Lung (tissue), 12 donors: ENCODE results near the gene IQCH. TPM values are rescaled to one million over a fixed set of nuclear protein-coding genes. Genes with fewer than 3 reads are reported as not detected.

Experiments
- ATAC-seq: fragments of 200-7000 bp; cut with Tn5 transposase; one replicate; pipeline ENCODE4 v1.9.1; 2020; ENCODE audit warnings: moderate number of reproducible peaks; ENCODE audit not compliant: insufficient read depth, low FRiP score
- DNase-seq, 3 donors: peaks; one replicate each; pipeline ENCODE4 v3.0.0-alpha.2; 2013 to 2017
- H3K27ac ChIP-seq, 2 donors: one replicate each; pipeline ENCODE4 v1.5.1; 2013; ENCODE audit warnings: mild to moderate bottlenecking in 2 of 2, moderate library complexity in 2 of 2, control low read depth in 1 of 2, inconsistent platforms in 1 of 2, low read depth in 1 of 2, low read length in 1 of 2
- H3K27me3 ChIP-seq, 3 donors: one replicate each; pipeline ENCODE4 v1.5.1; 2013; ENCODE audit warnings: low read length in 2 of 3; ENCODE audit not compliant: control insufficient read depth in 3 of 3, insufficient read depth in 3 of 3
- H3K36me3 ChIP-seq, 4 donors: one replicate each; pipeline ENCODE4 v1.5.1; 2013; ENCODE audit warnings: low read length in 4 of 4, mild to moderate bottlenecking in 1 of 4, moderate library complexity in 1 of 4; ENCODE audit not compliant: control insufficient read depth in 4 of 4, insufficient read depth in 4 of 4
- H3K4me1 ChIP-seq, 5 donors: one replicate each; pipeline ENCODE4 v1.5.1; 2013; ENCODE audit warnings: low read length in 5 of 5, mild to moderate bottlenecking in 2 of 5, moderate library complexity in 1 of 5; ENCODE audit not compliant: control insufficient read depth in 5 of 5, insufficient read depth in 5 of 5
- H3K4me3 ChIP-seq: one replicate; pipeline ENCODE4 v1.5.1; 2013; ENCODE audit warnings: mild to moderate bottlenecking, control low read depth, moderate library complexity
- H3K9ac ChIP-seq, 2 donors: one replicate each; pipeline ENCODE4 v1.5.1; 2013; ENCODE audit warnings: low read length in 2 of 2, control low read depth in 1 of 2; ENCODE audit not compliant: insufficient read depth in 1 of 2
- H3K9me3 ChIP-seq, 4 donors: one replicate each; pipeline ENCODE4 v1.5.1; 2013; ENCODE audit warnings: low read length in 3 of 4, mild to moderate bottlenecking in 1 of 4, moderate library complexity in 1 of 4; ENCODE audit not compliant: control insufficient read depth in 4 of 4, insufficient read depth in 3 of 4
- WGBS, 2 donors: extraction: QIAGEN DNeasy Blood & Tissue Kit; methylation state at CpG; one replicate each; pipeline ENCODE4 v1.1.7; 2013; 5-methylcytosine and 5-hydroxymethylcytosine counted together
- polyA plus RNA-seq, 2 donors: library from polyadenylated mRNA; stranded (reverse); fragments of 200-250 nt; gene quantifications; one replicate each; pipeline ENCODE4 v1.2.1, GENCODE V29; 2013
- total RNA-seq, 2 donors: library from RNA; depleted of rRNA in 1 of 2; stranded (reverse); fragments of >200 nt in 1 of 2; gene quantifications; one replicate each; pipeline ENCODE4 v1.2.1, GENCODE V29; 2014 to 2021
- TF ChIP-seq, protein P1 (sequence below): IDR thresholded peaks from 2 replicates; pipeline ENCODE4 v1.5.1; 2012; ENCODE audit warnings: mild to moderate bottlenecking; ENCODE audit errors: control extremely low read depth, extremely low read depth
- donor health status: control.
- donor health status: control.
- donor health status: Bipolar disorder and iron deficiency.
- donor health status: healthy.
- donor health status: DM: yes; HTN: yes; CAD: no.

IQCH gene
- total and polyA plus RNA-seq, 4 donors: 1.1 to 10.5 (median 4.5) TPM

DNA sequence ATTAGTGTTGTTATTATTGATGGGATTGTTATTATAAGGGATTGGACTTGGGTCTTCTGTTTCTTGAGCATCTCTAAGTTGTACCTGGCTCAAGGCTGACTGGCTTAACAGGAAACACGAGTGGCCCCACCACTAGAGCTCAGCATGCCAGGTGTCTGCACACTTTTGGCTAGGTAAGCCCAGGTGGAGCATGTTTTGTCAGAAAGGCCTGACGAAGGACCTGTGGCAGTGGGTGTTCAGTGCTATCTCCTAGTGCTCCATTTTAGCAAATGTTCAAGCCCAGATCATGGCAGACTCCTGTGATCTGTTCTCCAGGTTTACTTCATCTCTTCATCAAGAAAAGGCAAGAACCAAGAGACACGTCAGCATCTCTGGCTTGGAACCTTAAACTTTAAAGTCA lies 291.3 kb downstream of the IQCH start:
- TF ChIP-seq, protein P1, sequence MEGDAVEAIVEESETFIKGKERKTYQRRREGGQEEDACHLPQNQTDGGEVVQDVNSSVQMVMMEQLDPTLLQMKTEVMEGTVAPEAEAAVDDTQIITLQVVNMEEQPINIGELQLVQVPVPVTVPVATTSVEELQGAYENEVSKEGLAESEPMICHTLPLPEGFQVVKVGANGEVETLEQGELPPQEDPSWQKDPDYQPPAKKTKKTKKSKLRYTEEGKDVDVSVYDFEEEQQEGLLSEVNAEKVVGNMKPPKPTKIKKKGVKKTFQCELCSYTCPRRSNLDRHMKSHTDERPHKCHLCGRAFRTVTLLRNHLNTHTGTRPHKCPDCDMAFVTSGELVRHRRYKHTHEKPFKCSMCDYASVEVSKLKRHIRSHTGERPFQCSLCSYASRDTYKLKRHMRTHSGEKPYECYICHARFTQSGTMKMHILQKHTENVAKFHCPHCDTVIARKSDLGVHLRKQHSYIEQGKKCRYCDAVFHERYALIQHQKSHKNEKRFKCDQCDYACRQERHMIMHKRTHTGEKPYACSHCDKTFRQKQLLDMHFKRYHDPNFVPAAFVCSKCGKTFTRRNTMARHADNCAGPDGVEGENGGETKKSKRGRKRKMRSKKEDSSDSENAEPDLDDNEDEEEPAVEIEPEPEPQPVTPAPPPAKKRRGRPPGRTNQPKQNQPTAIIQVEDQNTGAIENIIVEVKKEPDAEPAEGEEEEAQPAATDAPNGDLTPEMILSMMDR: no peak
- Histone ChIP-seq H3K4me1 (peaks cover 0 to 19% (median 4%) of the 10 kb centered on the region in 5 donors), H3K27me3 (no peaks in the 10 kb centered on the region), H3K36me3 (peaks cover 0 to 8% (median 1%) of the 10 kb centered on the region in 4 donors), H3K9ac (no peak overlapping the region), H3K9me3 (no peaks in the 10 kb centered on the region), H3K27ac (no peak overlapping the region), H3K4me3 (no peak overlapping the region)
- DNase-seq: no peak
- ATAC-seq: no peak
- 70 to 89% methylated on average over 3 of the region's 3 CpGs for WGBS, 2 donors

DNA sequence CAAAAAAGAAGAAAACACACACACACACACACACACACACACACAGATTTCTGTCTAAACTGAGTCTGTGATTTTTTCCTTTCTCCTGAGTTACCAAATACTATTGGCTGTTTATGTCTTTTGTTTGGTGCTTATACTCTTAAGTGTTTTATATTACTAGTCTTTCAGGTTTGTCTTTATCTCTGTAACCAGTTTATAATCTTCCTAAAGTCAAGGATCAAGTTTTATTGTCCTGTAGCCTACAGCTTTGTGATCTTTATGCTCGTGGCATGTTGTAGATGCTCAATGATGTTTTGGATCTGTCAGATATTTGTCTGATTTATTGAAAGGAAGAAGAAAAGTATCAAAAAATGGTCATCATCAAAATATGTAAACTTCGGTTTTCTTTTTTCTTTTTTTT lies 292.5 kb downstream of the IQCH start:
- TF ChIP-seq, protein P1: no peak
- no peak overlapping the region for H3K4me3 ChIP-seq
- ATAC-seq: no peak
- H3K27me3 ChIP-seq: no peaks in the 10 kb centered on the region
- peaks cover 0 to 14% (median 4%) of the 10 kb centered on the region in 5 donors for H3K4me1 ChIP-seq
- no peak overlapping the region for H3K27ac ChIP-seq
- WGBS, 2 donors: 89 to 91% methylated on average over 2 of the region's 2 CpGs
- H3K9me3 ChIP-seq: no peaks in the 10 kb centered on the region
- peaks cover 0 to 12% (median 3%) of the 10 kb centered on the region in 4 donors for H3K36me3 ChIP-seq
- no peak for DNase-seq
- no peak overlapping the region for H3K9ac ChIP-seq

DNA sequence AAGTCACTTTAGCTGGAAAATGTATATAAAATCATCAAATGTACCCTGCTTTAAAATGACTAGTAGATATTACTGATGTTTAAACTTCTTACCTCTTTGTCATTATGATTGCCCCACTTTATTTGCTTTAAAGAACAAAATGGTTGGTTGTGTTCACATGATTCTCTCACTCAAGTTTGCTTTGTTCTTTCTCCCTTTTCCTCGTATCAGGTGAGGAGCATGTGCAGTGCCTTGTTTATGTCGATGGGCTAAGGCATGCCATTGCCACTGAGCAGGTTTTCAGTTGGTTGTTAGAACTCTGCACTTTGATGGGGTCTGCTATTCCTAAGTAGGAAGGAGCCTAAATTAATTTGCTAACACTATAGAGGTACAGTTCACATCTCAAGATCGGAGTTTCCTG lies 293.2 kb downstream of the IQCH start:
- ATAC-seq (no peak), DNase-seq (no peak)
- TF ChIP-seq, protein P1: no peak
- peaks cover 0 to 14% (median 4%) of the 10 kb centered on the region in 5 donors for H3K4me1 ChIP-seq
- WGBS, 2 donors: 76 to 86% methylated on average over 3 of the region's 3 CpGs
- no peak overlapping the region for H3K9ac ChIP-seq
- peaks cover 0 to 12% (median 4%) of the 10 kb centered on the region in 4 donors for H3K36me3 ChIP-seq
- H3K4me3 ChIP-seq: no peak overlapping the region
- H3K27me3 ChIP-seq: no peaks in the 10 kb centered on the region
- no peak overlapping the region for H3K27ac ChIP-seq
- H3K9me3 ChIP-seq: no peaks in the 10 kb centered on the region
